HepG2 (cell line): Measurements from ENCODE around the gene ATP8B1. TPM values are rescaled to one million over a fixed set of nuclear protein-coding genes. Genes with fewer than 3 reads are reported as not detected.

ENCODE experiments used
- ATF7-NPFF ChIP-seq: sonication (generic); formaldehyde crosslinking; IDR thresholded peaks from 2 replicates; pipeline ENCODE4 v1.8.1; 2023; ENCODE audit warnings: mild to moderate bottlenecking, low read depth, missing genetic modification reagents, moderate library complexity
- CBX5 ChIP-seq: sonication (generic); formaldehyde crosslinking; IDR thresholded peaks from 2 replicates; pipeline ENCODE4 v1.4.0; 2020; ENCODE audit warnings: missing genetic modification reagents, borderline replicate concordance
- HDAC2 ChIP-seq: sonication (generic); formaldehyde crosslinking; IDR thresholded peaks from 2 replicates; pipeline ENCODE4 v1.4.0; 2020; ENCODE audit warnings: missing genetic modification reagents
- HNRNPK ChIP-seq: fragments of 200-400 bp; formaldehyde crosslinking; IDR thresholded peaks from 2 replicates; pipeline ENCODE4 v1.6.1; 2018; ENCODE audit warnings: low read length, low read depth, moderate library complexity, mild to moderate bottlenecking; ENCODE audit not compliant: poor library complexity, severe bottlenecking
- HNRNPLL ChIP-seq: fragments of 200-400 bp; formaldehyde crosslinking; IDR thresholded peaks from 2 replicates; pipeline ENCODE4 v1.6.1; 2017; ENCODE audit warnings: mild to moderate bottlenecking, low read depth, low read length; ENCODE audit not compliant: poor library complexity, severe bottlenecking
- IKZF5 ChIP-seq: IDR thresholded peaks from 2 replicates; pipeline ENCODE4 v1.6.1; 2018; ENCODE audit warnings: missing genetic modification reagents, mild to moderate bottlenecking, missing compliant biosample characterization
- MXD4 ChIP-seq: IDR thresholded peaks from 2 replicates; pipeline ENCODE4 v1.6.1; 2016; ENCODE audit warnings: mild to moderate bottlenecking, missing biosample characterization, missing genetic modification reagents
- PAF1 ChIP-seq: IDR thresholded peaks from 2 replicates; pipeline ENCODE4 v1.6.1; 2016; ENCODE audit warnings: missing genetic modification reagents, missing compliant biosample characterization
- PATZ1 ChIP-seq: sonication (generic); formaldehyde crosslinking; IDR thresholded peaks from 2 replicates; pipeline ENCODE4 v1.4.0; 2020; ENCODE audit warnings: missing genetic modification reagents
- PITX1 ChIP-seq: sonication (generic); formaldehyde crosslinking; IDR thresholded peaks from 2 replicates; pipeline ENCODE4 v1.5.1; 2020; ENCODE audit warnings: mild to moderate bottlenecking, missing genetic modification reagents
- RFXANK ChIP-seq: IDR thresholded peaks from 2 replicates; pipeline ENCODE4 v1.6.1; 2016
- SMARCE1 ChIP-seq: fragments of 450-650 bp; IDR thresholded peaks from 2 replicates; pipeline ENCODE4 v1.6.1; 2017; ENCODE audit warnings: borderline replicate concordance
- ZNF24 ChIP-seq: fragments of 450-650 bp; IDR thresholded peaks from 2 replicates; pipeline ENCODE4 v1.6.1; 2017; ENCODE audit warnings: antibody characterized with exemption, mild to moderate bottlenecking
- ZNF550 ChIP-seq: sonication (generic); formaldehyde crosslinking; IDR thresholded peaks from 2 replicates; pipeline ENCODE4 v1.4.0; 2020; ENCODE audit warnings: mild to moderate bottlenecking, missing genetic modification reagents, borderline replicate concordance
- ZNF761 ChIP-seq: sonication (generic); formaldehyde crosslinking; conservative IDR thresholded peaks from 2 replicates; pipeline ENCODE4 v1.4.0; 2020; ENCODE audit warnings: mild to moderate bottlenecking, missing genetic modification reagents
- ZNF782 ChIP-seq: sonication (generic); formaldehyde crosslinking; IDR thresholded peaks from 2 replicates; pipeline ENCODE4 v1.4.0; 2020; ENCODE audit warnings: missing genetic modification reagents, mild to moderate bottlenecking, borderline replicate concordance
- polyA plus RNA-seq, 8 experiments: library from polyadenylated mRNA; depleted of rRNA in 3 of 8; stranded (reverse) in 7 of 8; unstranded in 1 of 8; fragments of >200 nt; fragmentation: Illumina TruSeq in 4 of 8; extraction: Trizol in 4 of 8; gene quantifications; 2 replicates each; pipeline versions ENCODE4 v1.2.1 to v1.2.3, GENCODE V29; 2011 to 2016; ENCODE audit warnings: low read depth in 4 of 8, missing spikeins in 1 of 8, mixed read lengths in 1 of 8; ENCODE audit not compliant: insufficient read depth in 1 of 8
- total RNA-seq, 5 experiments: library from RNA; depleted of rRNA; stranded (reverse); fragments of >200 nt; fragmentation: Illumina TruSeq; extraction: Trizol; gene quantifications; 2 replicates each; pipeline ENCODE4 v1.2.3, GENCODE V29; 2016; ENCODE audit warnings: low read depth in 1 of 5
- TF ChIP-seq, protein P1 (sequence below): sonication (generic); formaldehyde crosslinking; IDR thresholded peaks from 2 replicates; pipeline ENCODE4 v1.5.1; 2020; ENCODE audit warnings: mild to moderate bottlenecking, missing genetic modification reagents, borderline replicate concordance
- TF ChIP-seq, protein P2 (sequence below): sonication (generic); formaldehyde crosslinking; IDR thresholded peaks from 2 replicates; pipeline ENCODE4 v1.8.1; 2023; ENCODE audit warnings: mild to moderate bottlenecking, inconsistent platforms, moderate library complexity, missing genetic modification reagents, borderline replicate concordance

The ATP8B1 gene
- total and polyA plus RNA-seq, 2 of the 13 experiments (the other 11 are each of a cell fraction or from before 2014, with no cell fraction given) = 2.8 to 4.0 TPM

DNA sequence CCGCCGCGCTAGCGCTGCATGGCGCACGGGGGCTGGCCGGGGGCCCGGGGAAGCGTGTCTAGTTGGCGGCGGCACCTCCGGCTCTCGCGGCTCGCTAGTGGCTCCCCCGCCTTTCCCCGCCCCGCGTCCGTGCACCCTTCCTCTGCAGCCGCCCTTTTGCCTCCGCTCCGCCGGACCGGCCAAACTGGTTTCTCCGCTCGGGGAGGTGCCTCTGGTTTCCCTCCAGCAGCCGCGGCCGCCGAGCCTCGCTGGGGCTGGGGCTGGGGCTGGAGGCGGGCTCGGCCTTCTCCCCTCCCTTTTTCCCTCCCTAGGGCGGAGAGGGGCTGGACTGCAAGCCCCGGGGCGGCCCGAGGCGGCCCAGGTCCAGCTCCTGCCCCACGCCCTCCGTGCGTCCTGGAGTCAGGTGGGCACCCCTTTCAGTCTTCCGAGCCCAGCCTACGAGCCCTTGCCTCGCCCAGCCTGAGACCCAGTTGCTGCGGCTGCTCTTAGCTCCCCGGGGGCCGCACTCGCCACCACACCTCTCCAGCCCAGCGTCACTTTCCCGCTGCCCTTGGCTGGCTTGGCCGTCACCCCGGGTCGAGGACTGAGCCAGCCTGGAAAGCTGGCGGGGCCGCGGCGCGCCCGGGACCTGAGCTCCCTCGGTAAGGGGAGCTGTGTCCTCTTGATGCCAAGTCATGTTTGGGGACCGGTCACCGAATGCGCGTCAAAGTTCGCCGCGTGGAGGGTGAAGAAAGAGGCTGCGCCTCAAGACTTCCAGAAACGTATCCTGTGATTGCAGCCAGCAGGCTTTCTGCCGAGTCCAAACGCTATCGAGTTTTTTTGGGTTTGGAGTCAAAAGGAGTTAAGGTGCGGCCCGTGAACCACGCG is at the start of gene ATP8B1 (continued):
- TF ChIP-seq, protein P1, sequence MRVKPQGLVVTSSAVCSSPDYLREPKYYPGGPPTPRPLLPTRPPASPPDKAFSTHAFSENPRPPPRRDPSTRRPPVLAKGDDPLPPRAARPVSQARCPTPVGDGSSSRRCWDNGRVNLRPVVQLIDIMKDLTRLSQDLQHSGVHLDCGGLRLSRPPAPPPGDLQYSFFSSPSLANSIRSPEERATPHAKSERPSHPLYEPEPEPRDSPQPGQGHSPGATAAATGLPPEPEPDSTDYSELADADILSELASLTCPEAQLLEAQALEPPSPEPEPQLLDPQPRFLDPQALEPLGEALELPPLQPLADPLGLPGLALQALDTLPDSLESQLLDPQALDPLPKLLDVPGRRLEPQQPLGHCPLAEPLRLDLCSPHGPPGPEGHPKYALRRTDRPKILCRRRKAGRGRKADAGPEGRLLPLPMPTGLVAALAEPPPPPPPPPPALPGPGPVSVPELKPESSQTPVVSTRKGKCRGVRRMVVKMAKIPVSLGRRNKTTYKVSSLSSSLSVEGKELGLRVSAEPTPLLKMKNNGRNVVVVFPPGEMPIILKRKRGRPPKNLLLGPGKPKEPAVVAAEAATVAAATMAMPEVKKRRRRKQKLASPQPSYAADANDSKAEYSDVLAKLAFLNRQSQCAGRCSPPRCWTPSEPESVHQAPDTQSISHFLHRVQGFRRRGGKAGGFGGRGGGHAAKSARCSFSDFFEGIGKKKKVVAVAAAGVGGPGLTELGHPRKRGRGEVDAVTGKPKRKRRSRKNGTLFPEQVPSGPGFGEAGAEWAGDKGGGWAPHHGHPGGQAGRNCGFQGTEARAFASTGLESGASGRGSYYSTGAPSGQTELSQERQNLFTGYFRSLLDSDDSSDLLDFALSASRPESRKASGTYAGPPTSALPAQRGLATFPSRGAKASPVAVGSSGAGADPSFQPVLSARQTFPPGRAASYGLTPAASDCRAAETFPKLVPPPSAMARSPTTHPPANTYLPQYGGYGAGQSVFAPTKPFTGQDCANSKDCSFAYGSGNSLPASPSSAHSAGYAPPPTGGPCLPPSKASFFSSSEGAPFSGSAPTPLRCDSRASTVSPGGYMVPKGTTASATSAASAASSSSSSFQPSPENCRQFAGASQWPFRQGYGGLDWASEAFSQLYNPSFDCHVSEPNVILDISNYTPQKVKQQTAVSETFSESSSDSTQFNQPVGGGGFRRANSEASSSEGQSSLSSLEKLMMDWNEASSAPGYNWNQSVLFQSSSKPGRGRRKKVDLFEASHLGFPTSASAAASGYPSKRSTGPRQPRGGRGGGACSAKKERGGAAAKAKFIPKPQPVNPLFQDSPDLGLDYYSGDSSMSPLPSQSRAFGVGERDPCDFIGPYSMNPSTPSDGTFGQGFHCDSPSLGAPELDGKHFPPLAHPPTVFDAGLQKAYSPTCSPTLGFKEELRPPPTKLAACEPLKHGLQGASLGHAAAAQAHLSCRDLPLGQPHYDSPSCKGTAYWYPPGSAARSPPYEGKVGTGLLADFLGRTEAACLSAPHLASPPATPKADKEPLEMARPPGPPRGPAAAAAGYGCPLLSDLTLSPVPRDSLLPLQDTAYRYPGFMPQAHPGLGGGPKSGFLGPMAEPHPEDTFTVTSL (CRISPR knock-in tag) = no peak; the same call in 1 of the 2 replicates
- TF ChIP-seq SMARCE1 = no peak
- TF ChIP-seq PATZ1 (CRISPR knock-in tag) = peak; percentile 23
- TF ChIP-seq, protein P2, sequence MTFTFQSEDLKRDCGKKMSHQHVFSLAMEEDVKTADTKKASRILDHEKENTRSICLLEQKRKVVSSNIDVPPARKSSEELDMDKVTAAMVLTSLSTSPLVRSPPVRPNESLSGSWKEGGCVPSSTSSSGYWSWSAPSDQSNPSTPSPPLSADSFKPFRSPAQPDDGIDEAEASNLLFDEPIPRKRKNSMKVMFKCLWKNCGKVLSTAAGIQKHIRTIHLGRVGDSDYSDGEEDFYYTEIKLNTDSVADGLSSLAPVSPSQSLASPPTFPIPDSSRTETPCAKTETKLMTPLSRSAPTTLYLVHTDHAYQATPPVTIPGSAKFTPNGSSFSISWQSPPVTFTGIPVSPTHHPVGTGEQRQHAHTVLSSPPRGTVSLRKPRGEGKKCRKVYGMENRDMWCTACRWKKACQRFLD (CRISPR knock-in tag) = 0 out of 2 replicates have a peak, but pooled peaks have one; percentile 23
- no peak for TF ChIP-seq ZNF24
- peak; percentile 59; the same call in 1 of the 2 replicates for TF ChIP-seq PITX1
- TF ChIP-seq ZNF782 (CRISPR knock-in tag) = 0 out of 2 replicates have a peak, but pooled peaks have one; percentile 45
- 0 out of 2 replicates have a peak, but pooled peaks have one; percentile 14 for TF ChIP-seq CBX5 (CRISPR knock-in tag)
- peak; percentile 79 for TF ChIP-seq HNRNPLL
- TF ChIP-seq ATF7-NPFF (CRISPR knock-in tag) = peak; percentile 71; the same call in 1 of the 2 replicates
- TF ChIP-seq ZNF761 (CRISPR knock-in tag) = 0 out of 2 replicates have a peak, but pooled peaks have one; percentile 47
- TF ChIP-seq IKZF5 = no peak
- TF ChIP-seq HDAC2 (CRISPR knock-in tag) = no peak
- peak; percentile 44 for TF ChIP-seq HNRNPK
- TF ChIP-seq RFXANK (CRISPR knock-in tag) = no peak
- 0 out of 2 replicates have a peak, but pooled peaks have one; percentile 33 for TF ChIP-seq MXD4 (CRISPR knock-in tag)
- no peak for TF ChIP-seq PAF1
- TF ChIP-seq ZNF550 (CRISPR knock-in tag) = no peak
